Bronchial epithelial cell (primary cell): Measurements from ENCODE around the gene BTBD6. TPM values are rescaled to one million over a fixed set of nuclear protein-coding genes. Genes with fewer than 3 reads are reported as not detected.

Source experiments
- DNase-seq: peaks from one replicate; pipeline ENCODE4 v3.0.0-alpha.2; 2010; ENCODE audit warnings: low read depth
- FAIRE-seq: peaks from 2 replicates; lab custom pipeline; 2011; peaks lifted over from hg19 to GRCh38; lab: Jason Lieb, UNC
- H3K27me3 ChIP-seq: 2 replicates; pipeline ENCODE4 v1.5.1; 2011; ENCODE audit warnings: low read length; ENCODE audit not compliant: control insufficient read depth, insufficient read depth
- H3K36me3 ChIP-seq: 2 replicates; pipeline ENCODE4 v1.5.1; 2011; ENCODE audit warnings: low read length; ENCODE audit not compliant: control insufficient read depth, insufficient read depth
- H3K4me3 ChIP-seq: 2 replicates; pipeline ENCODE4 v1.5.1; 2011; ENCODE audit warnings: mild to moderate bottlenecking, low read depth, low read length, control low read depth
- total RNA-seq: library from RNA; depleted of rRNA; stranded (reverse); fragments of >200 nt; gene quantifications from 2 replicates; pipeline ENCODE4 v1.2.1, GENCODE V29; 2014
- TF ChIP-seq, protein P1 (sequence below): IDR thresholded peaks from 2 replicates; pipeline ENCODE4 v1.5.1; 2011; ENCODE audit warnings: mild to moderate bottlenecking, moderate library complexity, low read length, control low read depth, inconsistent platforms; ENCODE audit not compliant: insufficient read depth, severe bottlenecking

The BTBD6 gene
- total RNA-seq, 1 donor from 2014 or later: 75.8 TPM

GRCh38 chr14:105216490-105217247, 31.7 kb upstream of the BTBD6 start:
- FAIRE-seq: no peak
- DNase-seq: no peak
- no peak overlapping the region for H3K4me3 ChIP-seq
- H3K36me3 ChIP-seq: peaks cover 20% of the 10 kb centered on the region
- TF ChIP-seq, protein P1, sequence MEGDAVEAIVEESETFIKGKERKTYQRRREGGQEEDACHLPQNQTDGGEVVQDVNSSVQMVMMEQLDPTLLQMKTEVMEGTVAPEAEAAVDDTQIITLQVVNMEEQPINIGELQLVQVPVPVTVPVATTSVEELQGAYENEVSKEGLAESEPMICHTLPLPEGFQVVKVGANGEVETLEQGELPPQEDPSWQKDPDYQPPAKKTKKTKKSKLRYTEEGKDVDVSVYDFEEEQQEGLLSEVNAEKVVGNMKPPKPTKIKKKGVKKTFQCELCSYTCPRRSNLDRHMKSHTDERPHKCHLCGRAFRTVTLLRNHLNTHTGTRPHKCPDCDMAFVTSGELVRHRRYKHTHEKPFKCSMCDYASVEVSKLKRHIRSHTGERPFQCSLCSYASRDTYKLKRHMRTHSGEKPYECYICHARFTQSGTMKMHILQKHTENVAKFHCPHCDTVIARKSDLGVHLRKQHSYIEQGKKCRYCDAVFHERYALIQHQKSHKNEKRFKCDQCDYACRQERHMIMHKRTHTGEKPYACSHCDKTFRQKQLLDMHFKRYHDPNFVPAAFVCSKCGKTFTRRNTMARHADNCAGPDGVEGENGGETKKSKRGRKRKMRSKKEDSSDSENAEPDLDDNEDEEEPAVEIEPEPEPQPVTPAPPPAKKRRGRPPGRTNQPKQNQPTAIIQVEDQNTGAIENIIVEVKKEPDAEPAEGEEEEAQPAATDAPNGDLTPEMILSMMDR: no peak
- H3K27me3 ChIP-seq: no peaks in the 10 kb centered on the region

GRCh38 chr14:105217774-105218173, 30.6 kb upstream of the BTBD6 start:
- Histone ChIP-seq H3K27me3 (no peaks in the 10 kb centered on the region), H3K4me3 (no peak overlapping the region), H3K36me3 (peaks cover 21% of the 10 kb centered on the region)
- DNase-seq: no peak
- TF ChIP-seq, protein P1: no peak
- no peak for FAIRE-seq

- peaks cover 21% of the 10 kb centered on the region for H3K36me3 ChIP-seq
- no peak for DNase-seq
Measured at GRCh38 chr14:105218611-105219010, 29.7 kb upstream of the BTBD6 start.

GRCh38 chr14:105219043-105219612, 29.2 kb upstream of the BTBD6 start:
- H3K36me3 ChIP-seq: peaks cover 21% of the 10 kb centered on the region
- FAIRE-seq: no peak
- no peak for DNase-seq
- TF ChIP-seq, protein P1: no peak
- no peak overlapping the region for H3K4me3 ChIP-seq
- no peaks in the 10 kb centered on the region for H3K27me3 ChIP-seq

More at GRCh38 chr14:105218611-105219010, 29.7 kb upstream of the BTBD6 start:
- FAIRE-seq: no peak
- TF ChIP-seq, protein P1: no peak
- H3K27me3 ChIP-seq: no peaks in the 10 kb centered on the region
- no peak overlapping the region for H3K4me3 ChIP-seq

DNA sequence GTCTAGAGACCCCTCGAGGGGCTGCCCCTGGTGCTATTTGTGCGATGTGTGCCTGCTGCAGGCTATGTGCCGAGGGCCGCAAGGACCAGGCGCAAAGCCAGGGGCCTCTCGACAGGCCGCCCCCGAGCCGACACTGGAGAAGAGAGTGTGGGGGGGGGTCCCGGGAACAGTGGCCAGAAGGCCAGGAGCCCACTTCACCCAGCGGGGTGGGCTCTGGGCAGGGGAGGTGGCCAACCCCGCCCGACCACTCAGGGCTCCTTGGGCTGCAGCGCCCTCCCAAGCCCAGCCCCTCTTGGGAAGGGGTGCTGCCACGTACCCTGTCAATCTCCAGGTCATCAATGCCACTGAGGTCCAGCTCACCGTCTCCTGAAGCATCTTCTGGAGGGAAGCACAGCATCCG, 28.6 kb upstream of the BTBD6 start:
- DNase-seq: no peak
- FAIRE-seq: no peak

More for the DNA sequence above, 28.6 kb upstream of the BTBD6 start:
- H3K36me3 ChIP-seq: peaks cover 19% of the 10 kb centered on the region
- H3K4me3 ChIP-seq: no peak overlapping the region
- TF ChIP-seq, protein P1: no peak
- H3K27me3 ChIP-seq: no peaks in the 10 kb centered on the region
